HG03045 (cell line): Measurements from ENCODE around the gene DUSP8.

Source experiments
- ATAC-seq: cut with Tn5 transposase; IDR thresholded peaks from one replicate; pipeline ENCODE4 v1.9.1; 2021; ENCODE audit warnings: mild to moderate bottlenecking, moderate library complexity; ENCODE audit not compliant: unreplicated experiment

Gene DUSP8

DNA sequence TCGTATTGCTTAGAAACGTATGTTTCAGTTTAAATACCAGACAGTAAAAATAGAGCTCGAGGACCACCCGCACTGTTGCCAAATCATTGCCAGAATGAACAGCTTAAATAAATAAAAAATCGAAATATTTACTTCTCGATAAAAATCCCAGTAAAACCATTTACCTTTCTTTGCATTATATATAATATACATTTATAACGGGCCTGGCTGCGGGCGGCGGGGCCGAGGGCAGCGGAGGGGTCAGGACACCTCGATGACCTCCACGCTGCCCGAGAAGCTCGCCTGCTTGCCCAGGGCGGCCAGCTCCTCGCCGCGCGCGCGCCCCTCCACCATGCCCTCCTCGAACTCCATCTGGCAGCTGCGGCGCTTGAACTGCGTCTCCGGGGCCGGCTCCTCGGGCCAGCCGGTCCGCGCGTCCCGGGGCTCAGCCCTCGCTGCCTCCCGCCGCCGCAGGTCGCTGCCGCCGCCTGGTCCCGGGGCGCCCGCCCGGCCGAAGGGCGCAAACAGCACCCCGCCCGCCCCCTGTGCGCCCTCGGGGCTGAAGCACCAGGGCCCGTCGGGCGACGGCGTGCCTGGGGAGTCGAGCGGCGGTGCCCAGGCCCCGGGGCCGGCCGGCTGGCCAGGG, 15.7 kb downstream of the DUSP8 start:
- ATAC-seq = no peak

DNA sequence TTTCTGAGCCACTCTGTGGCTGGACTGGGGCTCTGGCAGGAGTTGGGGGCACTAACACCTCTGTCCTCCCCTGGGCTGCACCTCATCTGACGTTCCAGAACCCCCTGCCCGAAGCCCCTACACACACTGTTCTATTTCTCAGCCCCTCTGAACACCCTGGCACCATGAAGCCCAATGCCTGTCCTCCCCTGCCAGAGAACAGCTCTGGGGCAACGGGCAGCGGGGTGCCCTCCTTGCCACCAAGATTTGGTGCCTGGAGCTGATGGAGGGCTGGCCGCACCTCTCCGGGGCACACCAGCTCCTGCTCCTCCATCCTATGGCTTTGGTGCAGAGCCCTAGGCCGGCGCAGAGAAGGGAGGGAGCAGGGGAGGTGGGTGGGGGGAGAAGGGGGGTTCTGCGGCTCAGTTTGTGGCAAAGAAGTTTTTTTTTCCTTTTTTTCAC, 16.3 kb downstream of the DUSP8 start:
- no peak for ATAC-seq

DNA sequence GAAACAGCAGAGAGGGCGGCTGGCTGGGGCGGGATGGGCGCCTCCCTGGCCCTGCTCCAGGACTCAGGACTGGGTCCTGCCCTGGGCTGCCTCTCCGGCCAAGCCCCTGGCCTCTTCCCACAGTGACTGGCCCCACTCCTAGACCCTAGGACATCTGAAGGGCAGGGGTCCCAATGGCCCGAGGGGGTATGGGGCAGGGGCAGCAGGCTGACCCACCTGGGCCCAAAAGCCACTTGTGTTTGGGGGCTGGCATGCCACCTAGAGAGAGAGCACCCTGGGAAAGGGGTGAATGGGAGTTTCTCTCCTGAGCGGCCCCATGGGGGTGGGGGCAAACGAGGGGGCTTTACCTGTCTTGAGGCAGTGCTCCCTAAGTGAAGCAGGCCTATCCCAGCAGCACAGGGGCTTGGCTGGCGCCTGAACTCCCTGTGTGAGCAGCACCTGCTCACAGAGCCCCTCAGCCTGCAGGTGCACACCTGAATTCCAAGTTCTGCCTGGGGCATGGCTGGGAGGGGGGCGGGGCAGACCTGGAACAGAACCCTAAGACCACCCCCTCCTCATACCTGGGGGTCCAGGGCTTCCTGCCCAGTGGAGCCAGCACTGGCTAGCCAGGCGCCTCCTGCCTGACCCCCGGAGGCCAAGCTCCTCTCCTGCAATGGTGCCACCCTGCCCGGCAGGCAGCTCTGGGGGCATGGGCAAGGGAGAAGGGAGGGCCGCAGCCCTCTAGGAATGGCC, 16.9 kb downstream of the DUSP8 start:
- ATAC-seq = no peak

DNA sequence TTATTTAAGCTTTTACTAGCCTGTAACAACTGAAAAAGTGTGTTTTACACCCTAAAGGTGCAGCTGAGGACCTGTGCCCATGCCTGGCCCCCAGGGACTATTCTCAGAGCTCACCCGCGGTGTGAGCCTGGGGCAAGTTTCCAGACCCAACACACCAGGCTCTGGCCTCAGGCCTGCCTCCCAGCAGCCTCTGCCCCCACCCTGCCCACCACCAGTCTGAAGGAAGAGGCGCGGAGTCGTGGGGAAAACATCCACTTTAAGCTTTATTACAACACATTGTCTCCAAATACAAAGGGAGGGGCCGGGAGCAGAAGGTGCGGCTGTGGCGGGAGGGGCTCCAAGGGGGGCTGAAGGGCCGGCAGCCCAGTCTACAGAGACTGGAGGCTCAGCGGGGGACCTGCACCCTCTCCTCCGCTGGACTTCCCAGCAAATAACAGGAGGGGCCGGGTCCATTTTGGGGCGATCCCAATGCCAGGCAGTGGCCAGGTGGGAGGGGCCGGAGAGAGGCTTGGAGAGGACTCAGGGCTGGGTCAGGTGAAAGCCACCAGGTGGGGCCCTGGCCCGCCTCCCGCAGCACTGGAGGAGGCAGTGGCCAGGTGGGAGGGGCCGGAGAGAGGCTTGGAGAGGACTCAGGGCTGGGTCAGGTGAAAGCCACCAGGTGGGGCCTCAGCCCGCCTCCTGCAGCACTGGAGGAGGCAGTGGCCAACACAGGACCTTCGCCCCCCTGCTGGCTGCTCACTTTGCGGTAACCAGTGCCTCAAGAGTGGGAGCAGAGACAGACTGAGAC, 18.1 kb downstream of the DUSP8 start:
- no peak for ATAC-seq

DNA sequence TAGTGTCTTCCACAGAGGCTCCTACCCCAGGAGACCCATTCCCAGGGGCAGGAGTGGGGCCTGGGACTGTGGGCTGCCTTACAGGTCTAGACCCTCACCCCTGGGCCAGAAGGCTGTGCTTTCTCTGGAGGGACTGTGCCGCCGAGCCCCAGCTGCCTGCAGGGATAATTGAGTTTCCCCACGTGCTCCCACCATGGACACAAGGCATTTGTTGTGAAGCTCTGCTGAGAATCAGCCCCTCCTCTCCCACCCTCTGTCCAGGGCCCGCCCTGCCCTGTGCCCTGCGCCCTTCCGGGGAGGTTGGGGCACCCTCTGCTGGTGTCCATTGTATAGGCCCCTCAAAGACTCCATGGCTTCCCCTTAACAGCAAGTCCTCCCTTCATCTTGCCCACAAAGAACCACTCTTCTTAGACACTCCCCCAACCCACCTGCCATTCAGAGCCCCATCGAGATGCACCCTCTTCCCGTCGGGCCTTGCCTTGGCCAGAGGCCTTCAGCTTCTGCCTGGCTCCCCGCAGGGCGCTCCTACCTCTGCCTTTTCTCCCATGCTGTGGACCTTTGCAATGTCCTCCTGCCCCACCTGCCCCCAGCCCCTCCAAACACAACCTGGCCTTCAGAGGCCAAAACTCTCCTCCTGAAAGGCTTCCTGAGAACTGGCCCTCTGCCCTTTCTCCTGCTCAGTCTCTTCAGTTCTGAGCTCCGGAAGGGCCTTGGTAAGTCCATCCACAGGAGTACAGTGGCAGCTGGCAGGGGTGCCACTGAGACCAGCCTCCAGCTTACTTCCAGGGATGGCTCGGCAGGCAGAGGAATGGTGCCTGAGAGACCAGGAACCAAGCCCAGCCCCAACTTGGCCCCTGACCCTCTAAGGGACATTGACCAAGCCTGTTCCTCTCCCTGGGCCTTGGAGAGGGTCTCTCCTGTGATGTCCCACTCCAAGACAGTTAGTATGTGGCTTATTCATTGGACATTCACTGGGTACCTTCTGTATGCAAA, 22.4 kb downstream of the DUSP8 start:
- ATAC-seq = no peak

DNA sequence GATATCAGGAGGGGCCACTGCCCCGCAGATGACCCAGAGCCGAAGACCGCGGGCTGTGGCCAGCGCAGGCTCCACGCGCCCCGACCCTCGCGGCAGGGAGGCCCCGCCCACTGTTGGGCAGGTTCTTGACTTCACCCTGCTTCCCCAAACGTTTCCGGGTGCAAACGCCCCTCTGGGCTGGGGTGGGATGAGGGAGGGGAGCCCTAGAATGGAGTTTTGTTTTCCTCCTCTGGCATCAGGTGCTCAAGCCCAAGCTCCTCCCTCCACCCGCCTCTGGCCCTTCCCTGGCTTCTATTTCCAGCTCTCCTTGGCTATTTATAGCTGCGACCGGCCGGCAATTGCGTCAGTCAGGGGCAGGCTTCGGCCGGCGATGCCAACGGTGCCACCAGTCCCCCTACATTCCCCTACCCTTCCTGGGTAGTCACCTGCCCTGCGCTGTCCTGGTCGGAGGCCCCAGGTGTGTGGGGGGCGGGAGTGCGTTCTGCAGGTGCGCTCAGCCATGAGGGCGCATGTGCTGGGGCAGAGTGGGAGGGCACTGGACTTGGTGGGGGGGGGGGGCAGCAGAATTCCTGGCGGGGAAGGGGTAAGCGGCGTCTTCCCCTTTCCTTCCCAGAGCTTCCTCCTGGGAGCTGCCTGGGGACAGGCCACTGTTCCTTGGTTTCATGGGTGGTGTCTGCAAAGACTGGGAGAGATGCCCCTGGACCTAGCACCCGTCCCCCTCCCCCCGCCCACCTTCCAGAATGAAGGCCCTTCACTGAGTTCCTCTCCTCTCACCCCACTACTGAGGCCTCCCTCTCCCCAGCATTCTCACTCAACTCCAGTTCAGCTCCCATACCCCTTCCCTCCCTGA, 23.6 kb downstream of the DUSP8 start:
- no peak for ATAC-seq

DNA sequence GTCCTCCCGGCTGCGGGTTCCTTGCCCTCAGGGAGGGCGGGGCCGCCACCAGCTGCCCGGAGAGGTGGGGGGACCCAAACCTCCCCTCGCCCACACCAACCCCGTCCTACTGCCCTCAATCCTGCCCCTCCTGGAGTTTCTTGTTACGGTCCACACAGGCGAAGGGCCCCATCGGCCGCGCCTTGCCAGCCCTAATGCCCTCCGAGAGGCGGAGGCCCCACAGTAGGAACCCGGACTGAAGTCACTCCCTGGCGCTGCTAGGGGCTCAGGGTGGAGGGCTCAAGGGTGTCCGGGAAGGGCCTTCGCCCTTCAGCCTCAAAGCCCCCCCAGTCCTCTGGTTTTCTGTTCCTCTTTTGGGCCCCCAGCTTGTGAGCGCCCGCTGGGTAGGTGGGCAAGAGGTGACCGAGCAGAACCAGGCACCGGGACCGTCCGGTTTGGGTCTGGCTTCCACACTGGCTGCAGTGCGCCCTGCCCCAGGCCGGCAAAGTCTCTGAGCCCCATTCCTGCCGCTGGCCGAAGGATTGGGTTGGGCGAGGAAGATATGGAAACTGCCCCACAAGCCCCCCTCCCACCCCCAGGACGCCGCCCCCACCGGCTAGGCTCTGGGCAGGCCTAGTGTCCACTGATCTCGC, 24.5 kb downstream of the DUSP8 start:
- ATAC-seq = no peak

DNA sequence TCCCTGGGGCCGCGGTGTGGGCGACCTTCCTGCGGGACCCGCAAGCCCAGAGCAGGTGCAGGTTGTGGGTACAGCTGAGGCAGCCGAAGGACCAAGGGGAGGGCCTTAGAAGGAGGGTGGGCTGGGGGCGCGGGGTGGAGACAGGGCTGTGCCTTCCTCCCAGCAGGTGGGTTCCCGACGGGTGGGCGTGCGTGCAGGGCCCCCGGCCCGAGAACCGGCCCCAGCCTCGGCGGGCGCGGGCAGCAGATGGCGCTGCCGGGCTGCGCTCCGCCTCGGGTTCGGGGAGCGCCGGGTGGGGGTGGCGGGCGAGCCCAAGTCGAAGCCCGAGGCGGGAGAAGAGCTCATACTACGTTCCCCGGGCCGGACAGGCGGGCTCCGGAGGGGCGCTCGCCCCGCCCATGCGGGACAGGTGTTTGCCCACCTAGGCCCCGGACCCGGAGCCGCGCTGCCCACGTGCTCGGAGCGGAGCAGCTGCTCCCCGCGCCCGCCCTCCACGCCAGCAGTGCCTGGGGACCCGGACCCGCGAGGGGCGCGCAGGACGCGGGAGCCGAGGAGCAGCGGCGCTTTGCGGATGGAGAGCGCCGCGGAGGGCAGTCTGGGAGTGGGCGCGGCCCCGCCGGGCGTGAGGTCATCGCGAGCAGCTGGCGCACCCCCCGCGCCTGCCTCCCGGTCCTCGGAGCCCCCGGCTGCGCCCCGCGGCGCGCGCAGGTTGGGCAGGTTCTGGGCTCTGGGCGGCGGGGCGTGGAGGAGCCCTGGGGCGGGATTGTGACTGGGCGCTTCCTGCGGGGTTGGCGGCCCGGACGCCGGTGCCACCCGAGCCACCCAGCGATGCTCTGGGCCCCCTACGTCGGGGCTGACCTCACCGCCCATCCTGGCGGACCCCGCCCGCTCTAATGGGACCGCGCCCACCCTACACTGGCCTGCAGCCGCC, 25.3 kb downstream of the DUSP8 start:
- no peak for ATAC-seq

DNA sequence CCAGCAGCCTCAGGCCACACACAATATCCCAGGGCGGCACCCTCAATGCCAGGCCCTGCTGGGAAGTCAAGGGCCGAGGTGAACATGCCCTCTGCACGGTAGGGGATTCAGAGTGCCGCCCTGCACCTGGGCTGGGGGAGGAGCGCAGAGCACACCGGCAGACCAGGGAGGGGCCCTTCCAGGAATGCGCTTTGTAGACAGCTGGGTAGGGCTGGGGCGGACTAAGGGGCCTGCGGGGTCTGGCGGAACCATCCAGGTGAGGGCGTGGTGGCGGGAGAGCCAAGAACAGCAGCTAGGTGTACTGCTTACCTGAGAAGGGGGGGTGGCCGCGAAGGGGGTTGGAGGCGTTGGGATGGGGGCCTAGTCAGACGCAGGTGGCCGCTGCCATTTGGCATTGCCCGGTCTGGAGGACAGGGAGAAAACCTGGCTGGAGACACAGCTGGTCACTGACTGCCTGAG, 26.0 kb downstream of the DUSP8 start:
- no peak for ATAC-seq

DNA sequence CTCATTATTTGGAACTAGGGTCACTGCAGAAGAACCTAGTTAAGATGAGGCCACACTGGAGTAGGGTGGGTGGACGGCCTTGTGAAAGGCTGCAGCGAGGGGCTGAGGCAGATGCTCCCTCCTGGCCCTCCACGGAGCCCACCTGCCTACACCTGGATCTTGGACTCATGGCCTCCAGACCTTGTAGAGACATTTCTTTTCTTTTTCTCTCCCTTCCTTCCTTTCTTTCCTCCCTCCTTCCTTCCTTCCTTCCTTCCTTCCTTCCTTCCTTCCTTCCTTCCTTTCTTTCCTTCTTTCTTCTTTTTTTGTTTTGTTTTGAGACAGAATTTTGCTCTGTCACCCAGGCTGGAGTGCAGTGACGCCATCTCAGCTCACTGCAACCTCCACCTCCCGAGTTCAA, 26.6 kb downstream of the DUSP8 start:
- no peak for ATAC-seq

DNA sequence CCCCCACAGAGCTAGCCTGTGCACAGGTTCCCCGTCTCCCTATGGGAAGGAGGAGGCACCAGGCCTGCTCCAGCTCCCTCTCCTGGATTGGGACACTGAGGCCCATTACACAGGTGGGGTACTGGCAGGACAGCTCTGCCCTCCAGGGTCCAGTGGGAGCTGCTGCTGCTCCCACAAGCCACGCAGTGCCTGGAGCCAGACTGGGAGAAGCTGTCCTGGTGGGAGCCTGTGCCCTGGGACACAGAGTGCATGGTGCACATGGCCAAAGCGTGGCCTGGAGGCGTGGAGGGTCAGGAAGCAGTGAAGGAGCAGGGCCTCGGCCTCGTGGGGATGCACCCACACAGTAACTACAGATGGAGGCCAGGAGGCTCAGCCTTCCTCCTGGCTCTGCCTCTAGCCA, 27.5 kb downstream of the DUSP8 start:
- no peak for ATAC-seq

DNA sequence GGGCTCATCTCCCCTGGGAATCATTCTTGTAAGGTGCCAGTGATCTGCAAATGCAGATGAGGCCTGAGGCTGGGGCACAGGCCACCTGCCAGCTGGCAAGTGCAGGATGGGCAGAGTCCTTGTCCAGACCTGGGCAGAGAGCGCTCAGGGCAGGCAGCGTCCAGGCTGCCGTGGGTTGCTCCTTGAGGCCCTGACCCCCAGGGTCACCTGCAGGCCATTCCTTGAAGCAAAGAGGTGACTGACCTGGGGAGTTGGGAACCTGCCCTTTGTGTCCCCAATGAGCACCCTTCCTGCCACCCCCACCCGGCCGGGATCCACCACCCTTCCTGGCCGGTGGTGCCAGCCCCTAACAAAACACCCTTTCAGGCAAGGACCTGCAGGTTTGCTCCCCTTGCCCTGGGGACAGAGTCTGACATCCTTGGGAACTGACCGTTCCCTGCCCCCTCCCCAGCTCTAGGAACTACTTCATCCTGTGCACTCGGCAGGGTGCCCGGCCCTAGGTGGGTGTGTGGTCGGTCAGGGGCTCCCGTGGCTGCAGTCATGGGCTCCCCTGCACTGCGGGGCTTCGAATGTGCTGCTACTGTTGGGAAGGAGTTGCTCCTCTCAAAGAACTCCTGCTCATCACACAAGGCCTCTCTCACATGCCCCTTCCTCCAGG, 28.3 kb downstream of the DUSP8 start:
- no peak for ATAC-seq

DNA sequence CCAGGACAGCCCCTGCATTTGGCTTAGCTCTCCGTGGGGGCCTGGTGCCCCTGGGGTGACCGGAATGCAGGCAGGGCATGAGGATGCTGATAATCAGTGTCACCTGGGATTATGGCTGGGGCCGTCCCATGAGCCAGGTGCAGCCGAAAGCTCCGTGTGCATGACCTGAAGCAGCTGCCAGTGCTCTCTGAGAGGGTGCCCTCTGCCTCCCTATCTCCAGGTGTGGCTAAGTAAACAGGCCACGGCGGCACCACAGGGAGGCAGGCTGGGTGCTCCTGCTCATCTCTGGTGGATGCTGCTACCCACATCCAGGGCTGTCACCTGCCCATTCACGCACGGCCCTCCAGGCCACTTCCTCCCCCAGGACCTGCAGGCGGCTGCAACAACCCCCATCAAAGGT, 29.8 kb downstream of the DUSP8 start:
- no peak for ATAC-seq

DNA sequence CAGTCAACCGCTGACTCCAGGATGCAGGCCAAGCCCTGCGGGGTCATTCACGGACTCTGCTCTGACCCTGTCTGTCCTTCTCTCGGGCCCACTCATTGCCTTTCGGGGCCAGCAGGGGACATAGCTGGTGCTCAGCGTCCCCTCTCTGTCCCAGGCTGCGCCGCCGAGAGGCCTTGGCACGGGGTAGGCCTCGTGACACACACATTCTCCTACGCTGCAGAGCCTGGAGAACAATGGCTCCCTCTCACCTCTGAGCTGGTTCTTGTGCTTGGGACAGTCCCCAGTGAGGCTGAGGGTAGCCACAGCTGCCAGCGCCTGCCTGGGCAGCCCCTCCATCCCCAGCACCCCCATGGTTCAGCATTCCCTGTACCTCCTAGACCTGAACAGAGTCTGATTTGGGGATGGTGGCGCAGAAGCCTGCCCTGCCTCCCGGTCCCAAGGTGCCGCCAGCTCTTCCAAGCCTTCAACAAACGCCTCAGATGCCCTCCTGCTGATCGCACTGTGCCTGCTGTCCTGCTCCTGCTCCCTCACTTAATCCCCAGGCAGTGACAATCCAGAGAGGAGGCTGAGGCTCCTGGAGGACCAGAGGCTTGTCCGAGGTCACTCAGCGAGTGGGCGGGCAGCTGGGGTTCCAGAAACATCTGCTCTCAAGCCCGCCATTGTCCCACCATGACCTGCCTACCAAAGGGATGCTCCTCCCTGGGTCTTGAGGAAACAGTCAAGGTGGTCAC, 30.4 kb downstream of the DUSP8 start:
- no peak for ATAC-seq

DNA sequence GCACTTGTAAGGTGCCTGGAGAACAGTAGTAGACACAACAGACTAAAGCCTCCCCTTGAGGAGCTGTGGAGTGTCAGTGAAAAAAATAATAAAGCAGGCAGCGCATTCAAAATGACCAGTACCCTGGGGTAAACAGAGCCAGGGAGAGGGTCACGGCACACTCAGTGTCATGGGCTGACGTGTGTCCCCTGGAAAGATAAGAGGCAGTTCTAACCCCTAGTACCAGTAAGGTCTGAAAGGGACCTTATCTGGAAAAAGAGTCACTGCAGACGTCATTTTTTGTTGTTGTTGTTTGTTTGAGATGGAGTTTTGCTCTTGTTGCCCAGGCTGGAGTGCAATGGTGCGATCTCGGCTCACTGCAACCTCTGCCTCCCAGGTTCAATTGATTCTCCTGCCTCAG, 32.0 kb downstream of the DUSP8 start:
- ATAC-seq = no peak

DNA sequence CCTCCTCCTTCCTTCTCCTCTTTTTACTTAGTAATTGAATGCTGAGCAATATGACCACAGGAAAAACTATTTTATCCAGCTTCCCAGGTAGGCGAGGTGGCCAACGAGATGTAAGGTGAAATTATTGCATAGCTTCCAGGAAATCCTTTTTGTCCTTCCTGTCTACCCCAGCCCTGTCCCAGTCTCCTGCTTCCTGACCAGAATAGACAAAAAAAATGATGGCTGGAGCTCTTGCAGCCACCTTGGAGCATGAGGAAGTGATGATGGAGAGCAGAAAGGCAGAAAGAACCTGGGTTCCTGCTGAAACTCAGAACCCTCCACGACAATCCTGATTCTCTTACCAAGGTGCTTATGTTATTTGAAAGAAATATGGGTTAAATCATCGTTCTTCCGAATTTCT, 33.9 kb downstream of the DUSP8 start:
- no peak for ATAC-seq
